ENCODE data around the gene FBXL13. TPM values are rescaled to one million over a fixed set of nuclear protein-coding genes. Genes with fewer than 3 reads are reported as not detected.
"Not testable (repeated sequence)": the region's sequence is repeated elsewhere in the genome, so short reads cannot be mapped to it uniquely, and the experiment has no call there.

FBXL13 gene
- total RNA-seq, 4 donors from 2014 or later, result 0.35 to 2.6 (median 1.3) TPM; not detected in 1

GRCh38 chr7:102811942-102812678 is 262.5 kb downstream of the FBXL13 start:
- Histone ChIP-seq H3K27ac (no peak overlapping the region), H3K4me3 (no peak overlapping the region), H3K27me3 (no peaks in the 10 kb centered on the region), H3K9me3 (no peaks in the 10 kb centered on the region), H3K4me1 (no peaks in the 10 kb centered on the region), H3K36me3 (no peaks in the 10 kb centered on the region)
- no peak for TF ChIP-seq CTCF (IDR thresholded peaks at IDR 0.05)
- no peak for DNase-seq

DNA sequence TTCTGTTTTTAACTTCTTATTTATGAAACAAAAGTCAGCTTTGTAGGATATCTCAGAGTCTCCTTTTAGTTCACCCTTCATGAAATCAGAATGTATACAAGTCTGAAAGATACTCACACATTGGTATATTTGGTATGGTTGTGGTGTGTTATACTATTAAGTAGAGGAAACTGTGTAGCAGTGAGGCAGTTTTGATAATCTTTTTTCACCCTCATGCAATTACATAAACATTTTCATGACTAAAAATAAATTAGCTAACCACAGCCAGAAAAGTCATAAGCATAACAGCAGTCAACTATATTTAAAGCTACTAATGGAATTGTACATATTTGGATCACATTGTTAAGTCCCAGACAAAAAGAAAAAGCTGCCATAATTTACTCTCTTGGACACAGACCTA is 263.7 kb downstream of the FBXL13 start:
- H3K27ac ChIP-seq, result no peak overlapping the region
- TF ChIP-seq POLR2A (IDR thresholded peaks at IDR 0.05), result no peak
- no peak for TF ChIP-seq CTCF (IDR thresholded peaks at IDR 0.05)

DNA sequence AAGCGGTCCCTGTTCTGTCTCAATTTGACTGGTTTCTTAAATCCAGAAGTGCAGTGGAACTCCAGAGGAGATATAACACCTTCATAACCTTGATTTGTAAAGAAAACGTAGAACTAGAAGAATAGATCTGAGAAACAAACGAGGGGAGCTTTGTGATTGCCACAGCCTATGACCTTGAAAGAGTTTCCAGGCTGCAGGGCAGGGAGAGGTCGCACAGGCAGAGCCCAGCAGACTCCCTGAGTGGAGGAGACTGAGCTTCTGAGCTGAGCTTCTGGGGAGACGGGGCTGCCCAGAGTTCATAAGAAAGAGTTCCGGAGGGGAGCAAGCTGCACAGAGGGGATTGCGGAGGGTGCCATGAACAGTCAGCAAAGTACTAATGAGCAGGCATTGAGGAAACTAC is 268.0 kb downstream of the FBXL13 start:
- no peak overlapping the region for H3K27ac ChIP-seq
- no peaks in the 10 kb centered on the region for H3K36me3 ChIP-seq
- H3K4me1 ChIP-seq, result no peaks in the 10 kb centered on the region
- H3K9me3 ChIP-seq, result no peaks in the 10 kb centered on the region
- TF ChIP-seq CTCF (IDR thresholded peaks at IDR 0.05), result no peak
- TF ChIP-seq POLR2A (IDR thresholded peaks at IDR 0.05), result no peak
- no peak for DNase-seq
- no peak overlapping the region for H3K4me3 ChIP-seq
- H3K27me3 ChIP-seq, result no peaks in the 10 kb centered on the region

More for the DNA sequence above, 263.7 kb downstream of the FBXL13 start:
- no peaks in the 10 kb centered on the region for H3K4me1 ChIP-seq
- no peaks in the 10 kb centered on the region for H3K36me3 ChIP-seq
- H3K4me3 ChIP-seq, result no peak overlapping the region
- no peaks in the 10 kb centered on the region for H3K9me3 ChIP-seq
- DNase-seq, result no peak
- H3K27me3 ChIP-seq, result no peaks in the 10 kb centered on the region

DNA sequence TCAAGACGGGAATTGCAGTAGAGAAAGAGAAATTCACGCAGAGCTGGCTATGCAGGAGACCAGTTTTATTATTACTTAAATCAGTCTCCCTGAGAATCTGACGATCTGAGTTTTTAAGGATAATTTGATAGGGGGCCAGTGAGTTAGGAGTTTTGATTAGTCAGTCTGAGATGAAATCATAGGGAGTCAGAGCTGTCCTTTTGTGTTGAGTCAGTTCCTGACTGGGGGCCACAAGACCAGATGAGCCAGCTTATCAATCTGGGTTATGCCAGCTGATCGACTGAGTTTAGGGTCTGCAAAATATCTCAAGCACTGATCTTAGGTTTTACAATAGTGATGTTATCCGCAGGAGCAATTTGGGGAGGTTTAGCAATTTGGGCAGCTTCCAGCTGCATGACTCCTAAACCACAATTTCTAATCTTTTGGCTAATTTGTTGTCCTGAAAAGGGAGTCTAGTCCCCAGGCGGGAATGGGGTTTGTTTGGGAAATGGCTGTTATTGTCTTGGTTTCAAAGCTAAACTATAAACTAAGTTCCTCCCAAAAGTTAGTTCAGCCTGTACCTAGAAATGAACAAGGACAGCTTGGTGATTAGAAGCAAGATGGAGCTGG is 278.5 kb downstream of the FBXL13 start:
- H3K4me3 ChIP-seq, H3K36me3 ChIP-seq, H3K9me3 ChIP-seq, H3K27me3 ChIP-seq, H3K27ac ChIP-seq, H3K4me1 ChIP-seq, DNase-seq: not testable (repeated sequence)

GRCh38 chr7:102794567-102794966 is 280.0 kb downstream of the FBXL13 start:
- not testable (repeated sequence) for H3K4me3 ChIP-seq, DNase-seq, H3K4me1 ChIP-seq, H3K27ac ChIP-seq, H3K36me3 ChIP-seq, H3K9me3 ChIP-seq, H3K27me3 ChIP-seq

GRCh38 chr7:102791831-102792230 is 282.8 kb downstream of the FBXL13 start:
- H3K4me1 ChIP-seq, H3K4me3 ChIP-seq, H3K27me3 ChIP-seq, H3K27ac ChIP-seq, H3K9me3 ChIP-seq, DNase-seq, H3K36me3 ChIP-seq: not testable (repeated sequence)

- H3K27me3 ChIP-seq, H3K27ac ChIP-seq, H3K4me3 ChIP-seq, DNase-seq, H3K4me1 ChIP-seq, H3K36me3 ChIP-seq, H3K9me3 ChIP-seq: not testable (repeated sequence)
Observed at GRCh38 chr7:102791367-102791766, 283.2 kb downstream of the FBXL13 start.

DNA sequence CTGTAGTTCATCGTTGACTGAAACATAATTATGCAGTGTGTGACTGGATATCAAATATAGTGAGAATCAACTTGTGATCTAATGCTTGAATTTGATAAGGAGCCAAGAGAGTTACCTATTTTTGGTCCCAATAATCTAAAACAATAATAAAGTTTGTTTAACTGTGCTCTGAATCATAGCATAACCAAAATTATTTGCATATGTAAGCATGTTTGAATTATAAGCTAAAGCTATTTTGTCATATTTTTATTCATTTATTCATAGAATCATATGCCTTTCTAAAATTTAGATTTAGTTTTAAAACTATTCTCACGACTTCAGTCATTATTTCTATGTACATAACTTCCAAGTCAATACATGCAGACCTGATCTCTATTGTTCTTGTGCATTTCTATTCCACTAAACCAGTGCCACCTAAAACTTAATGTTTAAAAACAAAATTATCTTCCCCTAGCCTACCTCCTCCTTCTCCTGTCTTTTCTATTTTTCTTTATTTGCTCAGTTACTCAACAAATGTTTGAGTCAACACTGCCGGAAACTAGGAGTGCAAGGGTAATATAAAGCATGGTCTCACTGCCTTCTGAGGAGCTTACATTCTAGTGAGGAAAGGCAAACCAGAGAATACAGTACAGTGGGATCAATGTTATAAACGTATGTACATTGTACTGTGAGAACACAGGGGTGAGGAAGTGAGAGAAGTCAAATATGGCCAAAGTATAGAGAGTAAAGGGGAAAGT is 284.1 kb downstream of the FBXL13 start:
- not testable (repeated sequence) for H3K27ac ChIP-seq, H3K27me3 ChIP-seq, H3K4me1 ChIP-seq, H3K36me3 ChIP-seq, H3K4me3 ChIP-seq, H3K9me3 ChIP-seq, DNase-seq

DNA sequence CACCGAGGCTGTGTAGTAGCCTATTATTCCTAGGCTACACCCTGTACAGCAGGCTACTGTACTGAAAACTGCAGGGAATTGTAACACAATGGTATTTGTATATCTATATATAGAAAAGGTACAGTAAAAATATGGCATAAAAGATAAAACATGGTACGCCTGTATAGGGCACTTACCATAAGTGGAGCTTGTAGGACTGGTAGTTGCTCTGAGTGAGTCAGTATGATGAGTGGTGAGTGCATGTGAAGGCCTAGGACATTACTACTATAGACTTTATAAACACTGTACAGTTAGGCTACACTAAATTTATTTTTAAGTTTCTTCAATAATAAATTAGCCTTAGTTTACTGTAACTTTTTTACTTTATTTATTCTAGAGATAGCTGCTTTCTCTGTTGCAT is 285.8 kb downstream of the FBXL13 start:
- not testable (repeated sequence) for H3K27me3 ChIP-seq, H3K27ac ChIP-seq, H3K9me3 ChIP-seq, H3K4me1 ChIP-seq, DNase-seq, H3K4me3 ChIP-seq, H3K36me3 ChIP-seq

- not testable (repeated sequence) for H3K27me3 ChIP-seq, H3K27ac ChIP-seq, H3K36me3 ChIP-seq, H3K4me3 ChIP-seq, DNase-seq, H3K9me3 ChIP-seq, H3K4me1 ChIP-seq
Observed at GRCh38 chr7:102780926-102781325, 293.7 kb downstream of the FBXL13 start.

GRCh38 chr7:102778663-102779062 is 295.9 kb downstream of the FBXL13 start:
- not testable (repeated sequence) for H3K9me3 ChIP-seq, H3K27ac ChIP-seq, H3K36me3 ChIP-seq, DNase-seq, H3K4me1 ChIP-seq, H3K27me3 ChIP-seq, H3K4me3 ChIP-seq
